NCI-H446 treated with DMSO at 0.1 percent for 48 hours (cell line): ENCODE results near the gene LRRC17.
A peak's percentile ranks its signal among the peaks of the same experiment; 100 is the strongest.

ENCODE experiments used
- DNase-seq: peaks from one replicate; lab custom pipeline; 2025; lab: John Stamatoyannopoulos, UW

Gene LRRC17, protein sequence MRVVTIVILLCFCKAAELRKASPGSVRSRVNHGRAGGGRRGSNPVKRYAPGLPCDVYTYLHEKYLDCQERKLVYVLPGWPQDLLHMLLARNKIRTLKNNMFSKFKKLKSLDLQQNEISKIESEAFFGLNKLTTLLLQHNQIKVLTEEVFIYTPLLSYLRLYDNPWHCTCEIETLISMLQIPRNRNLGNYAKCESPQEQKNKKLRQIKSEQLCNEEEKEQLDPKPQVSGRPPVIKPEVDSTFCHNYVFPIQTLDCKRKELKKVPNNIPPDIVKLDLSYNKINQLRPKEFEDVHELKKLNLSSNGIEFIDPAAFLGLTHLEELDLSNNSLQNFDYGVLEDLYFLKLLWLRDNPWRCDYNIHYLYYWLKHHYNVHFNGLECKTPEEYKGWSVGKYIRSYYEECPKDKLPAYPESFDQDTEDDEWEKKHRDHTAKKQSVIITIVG

DNA sequence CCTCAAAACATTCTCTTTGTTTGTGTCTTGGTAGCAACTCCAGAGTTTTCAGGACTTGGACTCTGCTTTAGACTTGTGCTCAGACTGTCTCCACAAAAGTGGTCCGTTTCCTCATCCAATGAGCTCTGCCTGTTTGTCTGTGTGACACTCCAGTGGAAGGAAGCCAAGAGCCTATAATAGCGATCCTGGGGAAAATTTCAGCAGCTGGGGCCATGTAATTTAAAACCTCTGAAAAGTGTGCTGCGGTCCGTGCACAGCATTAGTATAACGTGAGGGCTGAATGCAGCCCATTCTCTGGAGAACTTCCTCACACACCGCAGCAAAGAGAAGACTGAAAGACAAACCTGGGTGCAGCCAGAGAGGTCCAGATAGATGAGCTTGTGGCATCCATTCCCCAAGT lies at the start of gene LRRC17:
TSS of gene LRRC17 (plus strand) at position 259 of the 400 bp plus-strand sequence. CDS start 20,914 bp downstream, outside the sequence.
- peak; percentile 86 for DNase-seq

DNA sequence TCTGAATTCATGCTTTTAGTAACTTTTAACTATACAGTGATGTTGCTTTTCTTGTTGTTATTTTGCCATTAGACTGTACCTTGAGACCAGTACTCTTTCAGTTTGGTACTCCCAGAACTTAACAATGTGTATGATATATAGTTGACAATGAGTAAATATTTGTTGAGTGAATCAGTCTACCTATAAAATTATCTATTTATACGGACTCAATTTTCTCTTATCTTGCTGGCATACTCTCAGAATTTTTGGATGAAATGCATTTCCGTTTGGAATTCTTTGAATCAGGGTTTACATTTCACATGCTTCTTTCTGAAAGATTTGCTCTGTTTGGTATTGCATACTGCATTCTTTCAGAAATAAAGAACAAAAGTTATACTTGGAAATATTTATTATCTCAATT lies 47.8 kb upstream of the LRRC17 start:
- no peak for DNase-seq

DNA sequence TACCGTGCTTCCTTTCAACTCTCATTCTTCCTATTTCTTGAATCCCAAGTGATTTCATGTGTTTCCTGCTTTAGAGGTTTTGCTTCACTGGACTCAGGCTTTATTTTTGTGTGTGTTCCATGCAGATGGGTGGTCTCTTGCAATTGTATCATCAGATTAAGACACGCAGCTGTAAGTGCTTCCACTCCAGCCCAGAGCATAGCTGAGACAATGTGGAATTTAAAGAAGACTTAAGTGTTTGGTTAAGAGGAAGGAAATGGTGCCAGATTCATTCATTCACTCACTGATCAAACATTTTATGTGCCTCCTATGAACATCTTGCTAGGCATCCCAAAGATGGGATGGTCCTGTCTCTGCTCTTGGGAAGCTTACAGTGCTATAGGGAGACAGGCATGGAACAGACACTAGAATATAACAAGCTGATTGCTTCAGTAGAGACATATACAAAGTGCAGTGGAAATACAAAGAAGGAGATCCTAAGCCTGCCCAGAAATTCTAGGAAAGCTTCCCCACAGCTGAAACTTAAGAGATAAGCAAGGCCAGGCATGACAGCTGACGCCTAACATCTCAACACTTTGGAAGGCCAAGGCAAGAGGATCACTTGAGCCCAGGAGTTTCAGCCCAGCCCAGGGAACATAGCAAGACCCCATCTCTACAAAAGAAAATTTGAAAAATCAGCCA lies 46.1 kb upstream of the LRRC17 start:
- no peak for DNase-seq

DNA sequence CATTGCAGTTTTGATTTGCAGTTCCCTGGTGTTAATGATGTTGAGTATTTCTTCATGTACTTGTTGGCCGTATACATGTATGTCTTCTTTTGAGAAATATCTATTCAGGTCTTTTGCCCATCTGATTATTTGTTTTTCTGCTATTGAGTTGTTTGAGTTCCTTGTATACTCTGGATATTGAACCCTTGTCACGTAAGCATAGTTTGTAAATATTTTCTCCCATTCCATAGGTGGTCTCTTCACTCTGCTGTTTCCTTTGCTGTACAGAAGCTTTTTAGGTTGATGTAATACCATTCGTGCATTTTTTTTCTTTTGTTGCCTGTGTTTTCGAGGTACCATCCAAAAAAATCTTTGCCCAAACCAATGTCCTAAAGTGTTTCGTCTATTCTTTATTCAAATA lies 43.6 kb upstream of the LRRC17 start:
- DNase-seq, result no peak

DNA sequence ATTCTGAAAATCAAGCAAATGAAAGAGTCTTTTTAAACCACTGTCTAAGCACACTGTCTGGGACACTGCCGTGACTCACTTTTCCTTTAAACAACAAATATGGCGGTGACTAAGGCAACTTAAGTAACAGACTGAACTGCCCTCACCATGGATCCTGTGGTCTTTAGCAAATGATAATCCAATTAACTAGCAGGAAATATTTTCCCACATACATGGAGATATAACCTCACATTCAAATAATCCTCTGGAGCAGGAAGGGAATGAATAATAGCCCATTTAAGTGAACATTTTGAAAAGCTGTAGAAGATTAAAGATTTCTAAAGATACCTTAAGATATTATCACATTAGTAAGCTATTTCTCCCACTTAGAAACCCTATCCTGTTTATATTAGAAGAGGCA lies 40.3 kb upstream of the LRRC17 start:
- DNase-seq, result no peak

DNA sequence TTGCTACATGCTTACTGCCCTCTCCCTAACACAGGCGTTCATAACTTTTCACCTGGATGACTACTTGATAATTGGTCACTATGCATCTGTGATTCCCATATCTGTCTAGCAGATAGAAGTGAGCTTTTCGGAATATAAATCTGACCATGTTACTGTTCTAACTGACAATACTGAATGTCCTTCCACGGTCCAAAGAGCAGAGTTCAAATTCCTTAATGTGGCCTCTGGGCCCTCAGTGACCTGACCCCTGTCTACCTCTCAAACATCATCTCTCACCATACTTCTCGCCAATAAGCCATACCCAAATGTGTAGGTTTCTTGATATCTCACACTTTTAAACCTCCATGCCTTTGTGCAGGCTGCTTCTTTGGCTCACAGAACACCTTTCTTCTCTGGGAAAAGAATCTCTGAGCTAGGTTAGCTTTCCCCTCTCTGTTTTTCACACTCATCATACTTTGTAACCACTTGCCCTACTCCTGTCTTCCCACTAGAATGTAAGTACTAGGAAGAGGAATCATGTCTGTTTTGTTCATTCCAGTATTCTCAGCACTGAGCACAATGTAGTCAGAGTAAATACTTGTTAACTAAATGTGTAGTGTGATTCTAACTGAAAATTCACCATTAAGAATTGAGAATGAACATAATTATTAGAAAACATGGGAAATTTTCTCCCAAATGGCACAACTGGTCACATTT lies 39.2 kb upstream of the LRRC17 start:
- DNase-seq, result no peak

DNA sequence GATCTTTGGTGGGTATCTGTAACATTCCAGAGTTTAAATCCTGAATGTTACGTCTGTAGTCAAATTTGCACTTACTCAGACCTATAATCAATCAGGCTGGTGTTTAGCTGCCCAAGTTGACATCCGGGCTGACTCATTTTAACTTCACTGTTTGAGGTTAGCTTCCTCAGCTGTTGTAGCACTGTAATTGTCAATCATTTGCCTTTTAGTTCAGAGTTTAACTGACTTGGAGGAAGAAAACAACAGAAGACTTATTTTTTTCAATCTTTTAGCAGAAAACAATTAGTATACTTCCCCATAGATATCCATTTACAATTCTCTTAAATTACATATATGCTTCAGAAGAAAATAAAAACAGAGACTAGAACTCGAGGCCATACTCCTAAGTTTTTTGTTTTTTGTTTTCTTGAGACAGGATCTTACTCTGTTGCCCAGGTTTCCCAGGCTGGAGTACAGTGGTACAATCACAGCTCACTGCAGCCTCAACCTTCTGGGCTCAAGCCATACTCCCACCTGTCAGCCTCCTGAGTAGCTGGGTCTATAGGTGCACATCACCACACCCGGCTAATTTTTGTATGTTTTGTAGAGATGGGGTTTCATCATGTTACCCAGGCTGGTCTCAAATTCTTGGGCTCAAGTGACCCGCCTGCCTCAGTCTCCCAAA lies 38.5 kb upstream of the LRRC17 start:
- no peak for DNase-seq

DNA sequence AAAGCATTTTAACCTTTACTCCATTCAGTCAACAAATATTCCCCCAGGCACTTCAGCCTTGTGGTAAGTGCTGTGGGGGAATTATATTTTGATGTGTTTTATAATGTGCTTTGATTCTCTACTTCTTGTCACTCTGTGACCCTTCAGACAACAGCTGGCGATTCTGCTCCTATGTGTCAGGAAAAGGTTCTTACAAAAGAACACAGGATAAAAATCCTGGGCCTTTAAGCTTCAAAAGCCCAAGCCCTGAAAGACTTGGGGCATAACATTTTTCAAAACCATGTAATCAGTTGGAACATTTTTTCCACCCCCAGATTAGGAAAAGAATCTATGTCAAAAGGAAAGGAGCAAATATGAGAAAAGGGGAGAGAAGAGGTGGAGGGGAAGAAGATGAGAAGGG lies 37.8 kb upstream of the LRRC17 start:
- no peak for DNase-seq

DNA sequence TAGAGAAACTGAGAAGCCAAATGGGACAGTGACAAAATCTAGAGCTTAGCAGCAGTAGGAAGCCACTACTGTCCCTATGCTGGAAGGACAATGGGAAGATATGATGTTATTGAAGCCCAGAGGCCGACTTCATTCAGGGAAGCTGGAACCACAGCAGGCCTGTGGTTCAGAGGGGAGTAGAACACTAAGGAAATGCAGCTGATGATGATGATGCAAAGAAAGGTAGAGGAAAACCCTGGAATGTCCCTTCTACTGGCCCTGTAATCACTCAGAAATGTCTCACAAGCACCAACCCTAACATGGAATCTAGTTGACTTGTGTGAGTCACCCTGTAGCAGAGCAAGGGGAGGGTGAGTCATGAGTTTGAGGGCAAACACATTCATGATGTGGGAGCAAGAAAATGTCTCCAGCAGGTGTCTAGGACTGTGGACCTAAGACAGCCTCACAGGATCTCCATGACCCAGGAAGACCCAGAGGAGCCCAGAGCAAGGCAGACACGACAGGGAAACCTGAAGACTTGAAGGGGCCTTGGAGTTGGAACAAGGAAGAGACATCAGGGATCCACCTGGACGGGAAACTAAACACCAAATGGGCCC lies 37.0 kb upstream of the LRRC17 start:
- no peak for DNase-seq

DNA sequence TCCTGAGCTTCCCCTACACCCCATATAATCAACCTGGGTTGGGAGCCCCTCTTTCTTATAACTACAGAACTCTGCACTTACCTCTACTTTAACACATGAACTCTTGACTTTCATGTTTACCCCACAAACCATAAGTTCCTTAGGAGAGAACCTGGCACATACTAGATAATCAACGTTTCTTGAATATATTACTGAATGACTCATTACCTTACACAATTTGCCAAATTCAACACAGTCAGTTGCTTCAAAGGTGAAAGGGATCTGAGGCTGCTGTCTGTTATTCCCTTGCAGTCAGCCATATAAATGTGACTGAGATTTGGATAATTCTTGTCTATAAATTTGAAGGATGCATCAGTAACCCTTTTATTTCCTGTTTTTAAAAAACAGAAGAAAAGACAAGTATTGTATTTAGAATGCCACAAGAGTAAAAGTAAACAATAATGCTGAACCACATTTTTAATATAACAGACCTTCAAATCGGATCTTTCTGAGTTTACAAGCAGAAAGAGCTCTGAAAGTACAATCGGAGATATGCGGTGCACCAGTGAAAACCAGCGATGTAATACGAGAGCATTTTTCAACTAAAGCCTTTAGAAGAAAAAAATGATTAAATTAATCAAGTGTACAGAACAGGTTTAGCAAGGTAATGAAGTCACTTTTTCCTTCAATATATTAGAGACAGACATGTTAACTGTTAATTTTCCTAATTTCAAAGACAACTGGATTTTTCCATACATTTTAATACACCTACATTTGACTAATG lies 29.5 kb upstream of the LRRC17 start:
- peak; percentile 14 for DNase-seq

DNA sequence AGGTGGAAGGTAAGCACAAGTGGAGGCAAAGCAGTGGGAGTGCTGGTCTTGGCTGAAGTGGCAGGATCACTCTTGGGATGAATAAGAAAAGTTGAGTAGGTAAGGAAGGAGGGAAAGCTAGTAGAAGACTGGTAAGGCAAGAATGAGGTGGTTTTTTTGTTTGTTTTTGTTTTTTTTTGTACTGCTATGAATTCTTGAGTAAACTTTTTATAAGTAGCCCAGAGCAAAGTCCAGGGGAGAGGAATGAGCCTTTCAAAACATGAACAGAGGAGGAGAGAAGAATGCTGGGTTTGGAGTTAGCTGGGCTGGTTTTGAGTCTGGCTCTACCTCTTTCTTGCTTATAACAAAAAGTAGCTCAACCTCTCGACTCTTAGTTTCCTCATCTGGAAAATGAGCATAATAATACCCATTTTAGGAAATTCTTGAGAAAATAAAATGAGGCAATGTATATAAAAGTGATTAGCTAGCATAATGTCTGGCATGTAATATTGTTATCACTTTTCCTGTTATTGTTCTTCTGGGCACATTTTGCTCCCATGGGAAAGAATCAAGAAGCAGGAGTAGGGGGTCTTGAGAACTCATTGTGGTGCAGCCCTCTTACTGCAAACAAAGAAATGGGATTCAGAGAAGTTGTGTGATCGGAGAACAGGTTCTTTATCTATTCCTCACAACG lies 24.1 kb upstream of the LRRC17 start:
- no peak for DNase-seq

DNA sequence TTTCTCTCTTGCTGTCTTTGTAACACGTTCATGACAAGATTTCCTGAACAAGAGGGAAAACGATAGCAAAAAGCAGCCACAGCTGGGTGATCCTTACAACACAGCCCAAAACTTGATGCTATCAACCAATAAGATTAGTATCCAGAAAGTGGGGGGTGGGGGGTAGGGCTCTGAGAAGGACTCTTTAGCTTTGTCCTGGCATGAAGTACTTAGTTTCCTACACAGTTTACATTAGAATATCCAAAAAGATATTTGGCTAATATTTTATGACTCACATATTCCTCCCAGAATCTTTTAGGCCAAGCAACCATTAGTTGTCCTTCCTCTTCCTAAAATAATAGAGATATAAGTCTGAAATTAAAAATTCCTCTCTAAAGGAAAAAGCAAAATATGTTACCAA lies 22.9 kb upstream of the LRRC17 start:
- DNase-seq, result no peak

DNA sequence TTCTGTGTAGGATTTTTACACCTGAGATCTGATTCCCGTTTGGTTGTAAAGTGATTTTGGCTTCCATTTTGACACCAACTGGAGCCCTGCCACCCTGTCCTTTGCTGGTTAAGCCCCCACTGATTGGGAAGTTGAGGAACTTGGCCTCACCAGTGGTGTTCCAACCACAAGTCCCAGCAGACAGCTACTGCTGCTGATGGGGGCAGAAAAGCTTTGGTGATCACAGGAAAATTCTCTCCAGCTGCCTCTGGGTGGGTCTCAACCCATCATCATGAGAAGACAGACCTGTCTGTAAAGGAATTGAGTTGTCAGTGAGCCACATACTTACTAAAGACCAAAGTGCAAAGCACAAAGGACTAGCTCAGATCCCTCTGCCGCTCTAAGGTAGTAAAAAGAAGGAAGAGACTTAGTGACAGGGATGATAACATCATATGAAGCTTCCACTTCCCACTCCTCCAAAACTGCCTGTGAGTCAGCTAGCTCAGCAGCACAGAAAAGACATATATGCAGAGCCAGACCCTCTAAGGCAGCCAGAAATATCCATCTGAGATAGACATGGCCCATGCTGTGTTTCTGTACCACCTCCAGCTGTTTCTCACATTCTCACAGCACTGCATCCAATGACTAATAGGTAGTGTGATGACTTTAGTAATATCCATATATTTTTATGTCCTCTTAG lies 22.4 kb upstream of the LRRC17 start:
- DNase-seq, result peak; percentile 30

DNA sequence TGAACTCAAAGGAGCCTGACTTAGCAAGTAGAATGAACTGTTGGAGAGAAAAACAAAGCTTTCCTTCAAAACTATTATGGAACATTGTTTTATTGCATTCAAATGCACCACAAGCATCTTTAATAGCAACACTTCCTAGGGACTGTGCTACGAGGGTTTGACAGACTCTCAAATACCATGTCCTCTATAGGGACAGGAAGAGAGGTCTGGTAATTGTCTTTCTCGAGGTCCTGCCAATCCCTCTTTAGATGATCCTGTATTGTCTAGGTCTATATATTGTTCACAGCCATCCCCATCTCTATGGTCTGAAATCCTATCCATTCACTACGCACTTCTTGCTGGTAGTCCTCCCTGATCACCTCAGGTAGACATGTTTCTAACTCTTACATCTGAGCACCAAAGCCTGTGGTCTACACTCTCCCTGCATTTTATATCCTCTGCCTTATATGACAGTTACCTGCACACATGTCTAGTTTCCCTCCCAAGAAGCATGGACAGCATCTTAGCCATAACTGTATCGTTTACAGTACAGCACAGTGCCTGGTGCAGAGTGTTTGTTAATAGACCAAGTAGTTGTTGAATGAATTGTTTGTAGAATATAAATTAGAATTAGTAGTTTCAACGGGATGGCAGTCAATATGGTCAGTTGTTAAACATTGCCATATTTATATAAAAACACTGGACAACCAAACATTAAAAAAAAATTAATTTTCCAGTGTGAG lies 21.7 kb upstream of the LRRC17 start:
- DNase-seq, result no peak

DNA sequence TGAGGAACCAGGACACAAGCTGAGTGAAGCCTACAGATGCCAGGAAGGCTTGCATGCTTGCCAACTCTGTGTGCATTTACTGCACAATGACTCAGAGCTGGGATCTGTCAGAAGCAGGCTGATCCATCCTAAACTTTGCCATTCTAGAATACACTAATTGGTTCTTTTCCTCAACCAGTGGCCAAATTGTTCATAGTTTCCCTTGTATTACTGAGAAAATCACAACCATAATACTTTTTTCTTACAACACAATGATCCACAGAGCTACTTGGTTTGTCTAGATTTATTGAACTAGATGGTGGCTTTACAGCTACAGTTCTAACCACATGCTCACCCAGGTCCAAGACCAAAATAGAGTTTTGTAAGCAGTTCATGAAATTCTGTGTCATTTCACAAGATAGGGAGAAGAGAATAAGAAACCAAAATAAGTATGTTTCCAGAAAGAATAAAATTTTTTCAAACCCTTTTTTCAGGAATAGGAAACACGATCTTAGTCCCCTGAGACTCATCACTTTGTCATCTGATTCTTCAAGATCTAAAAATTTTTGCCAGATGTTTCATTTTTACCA lies 21.0 kb upstream of the LRRC17 start:
- peak; percentile 73 for DNase-seq

DNA sequence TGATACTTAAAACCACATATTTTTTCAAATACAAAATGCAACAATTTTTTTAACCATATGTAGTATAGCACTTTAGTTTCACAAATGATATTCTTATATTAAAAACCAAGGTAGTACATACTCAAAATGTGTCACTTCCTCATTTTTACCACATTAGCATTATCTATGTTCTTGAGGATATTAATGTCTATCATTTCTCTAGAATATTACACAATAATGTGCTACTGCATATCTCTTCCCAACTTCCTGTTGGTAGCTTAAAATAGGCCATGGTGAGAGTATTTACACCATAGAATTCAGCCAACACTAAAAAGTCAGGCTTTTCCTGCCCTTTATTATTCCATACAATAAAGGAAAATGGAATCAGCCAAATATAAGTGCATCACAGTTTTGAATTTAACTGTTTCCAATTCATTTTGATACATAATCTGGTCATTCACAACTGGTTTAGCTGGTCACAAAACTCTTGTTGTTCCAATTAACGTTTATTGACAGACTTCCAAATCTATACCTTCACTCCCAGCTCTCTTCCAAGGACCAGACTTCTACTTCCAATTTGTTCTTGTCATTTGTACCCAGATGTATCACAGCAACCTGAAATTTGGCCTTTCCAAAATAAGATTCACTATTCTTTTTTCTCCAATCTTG lies 20.0 kb upstream of the LRRC17 start:
- no peak for DNase-seq

DNA sequence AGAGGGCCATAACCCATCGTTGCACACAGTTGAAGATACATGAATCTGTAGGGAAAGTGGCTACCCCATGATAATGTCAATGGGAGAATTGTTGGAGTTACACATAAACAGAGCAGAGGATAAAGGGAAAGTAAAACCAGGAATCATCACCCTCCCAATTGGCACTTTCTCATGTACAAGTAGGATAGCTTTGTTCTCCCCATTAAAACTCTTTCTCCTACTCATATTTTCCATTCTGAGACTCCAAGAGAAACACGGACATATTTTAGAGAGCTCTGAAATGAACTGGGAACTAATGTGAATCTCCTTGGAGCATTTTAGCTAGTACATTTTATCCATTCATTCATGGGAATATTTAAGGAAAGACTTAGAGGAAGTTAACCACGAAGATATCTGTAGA lies 17.2 kb upstream of the LRRC17 start:
- DNase-seq, result no peak

DNA sequence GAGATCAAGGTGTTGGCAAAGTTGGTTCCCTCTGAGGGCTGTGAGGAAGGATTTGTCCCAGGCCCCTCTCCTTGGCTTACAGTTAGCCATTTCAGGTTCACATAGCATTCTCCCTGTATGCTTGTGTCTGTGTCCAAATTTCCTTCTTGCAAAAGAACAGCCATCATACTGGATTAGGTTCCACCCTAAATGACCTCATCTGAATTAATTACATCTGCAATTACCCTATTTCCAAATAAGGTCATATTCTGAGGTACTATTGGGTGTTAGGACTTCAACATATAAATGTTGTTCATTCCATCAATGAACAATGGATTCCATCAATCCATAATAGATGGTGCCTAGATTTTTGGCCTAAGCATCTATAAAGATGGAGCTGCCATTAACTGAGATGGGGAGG lies 16.2 kb upstream of the LRRC17 start:
- no peak for DNase-seq
